GM12801 (cell line): ENCODE measurements around the gene NR5A2.

Source experiments
- CTCF ChIP-seq: IDR thresholded peaks from one replicate; pipeline ENCODE4 v1.5.1; 2011; ENCODE audit warnings: control low read depth; ENCODE audit not compliant: insufficient read length; ENCODE audit errors: extremely low read depth

Gene NR5A2

GRCh38 chr1:200184196-200184595, 156.7 kb downstream of the NR5A2 start:
- TF ChIP-seq CTCF, result no peak

GRCh38 chr1:200191993-200192392, 164.5 kb downstream of the NR5A2 start:
- TF ChIP-seq CTCF, result no peak

- no peak for TF ChIP-seq CTCF
Measured at GRCh38 chr1:200194477-200194876, 167.0 kb downstream of the NR5A2 start.

- no peak for TF ChIP-seq CTCF
Measured at GRCh38 chr1:200198236-200198635, 170.7 kb downstream of the NR5A2 start.

GRCh38 chr1:200205216-200205995, 177.9 kb downstream of the NR5A2 start:
- TF ChIP-seq CTCF, result no peak

GRCh38 chr1:200206340-200206739, 178.8 kb downstream of the NR5A2 start:
- no peak for TF ChIP-seq CTCF

- TF ChIP-seq CTCF, result no peak
Measured at GRCh38 chr1:200206761-200207160, 179.3 kb downstream of the NR5A2 start.
